Endometrial microvascular endothelial cells (primary cell): ENCODE results near the gene SBNO1. TPM values are rescaled to one million over a fixed set of nuclear protein-coding genes. Genes with fewer than 3 reads are reported as not detected.
"Not testable (repeated sequence)": the region's sequence is repeated elsewhere in the genome, so short reads cannot be mapped to it uniquely, and the experiment has no call there.

Source experiments
- in situ Hi-C: cut with HindIII; loops from 2 replicates; pipeline ENCODE4 v1.10.0; 2017; ENCODE audit warnings: low sequenced_read_pairs, low pct_unique_long_range_greater_than_20kb; ENCODE audit errors: inconsistent ontology term
- total RNA-seq: library from RNA; depleted of rRNA; stranded (reverse); fragments of >200 nt; gene quantifications from one replicate; pipeline ENCODE4 v1.2.3, GENCODE V29; 2015; ENCODE audit errors: inconsistent ontology term

SBNO1 gene
- total RNA-seq, 1 donor from 2014 or later: 22.2 TPM

DNA sequence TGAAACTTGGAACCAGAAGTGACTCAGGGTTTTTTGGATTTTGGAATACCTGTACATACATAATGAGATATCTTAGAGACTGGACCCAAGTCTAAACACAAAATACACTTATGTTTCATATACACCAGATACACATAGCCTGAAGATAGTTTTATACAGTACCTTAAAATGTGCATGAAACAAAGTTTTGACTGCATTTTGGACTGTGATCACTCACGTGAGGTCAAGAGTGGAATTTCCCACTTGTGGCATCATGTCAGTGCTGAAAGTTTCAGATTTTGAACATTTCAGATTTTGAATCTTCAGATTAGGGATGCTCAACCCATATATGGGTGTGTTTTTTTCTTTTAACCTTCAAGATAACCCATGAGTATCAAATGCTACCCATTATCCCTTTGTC lies 6.6 kb downstream of the SBNO1 start:
- in situ Hi-C loops: no loop called here

- in situ Hi-C loops: no loop called here
These were observed 8.4 kb downstream of the SBNO1 start for GRCh38 chr12:123356159-123356670.

GRCh38 chr12:123354600-123354999 lies 10.0 kb downstream of the SBNO1 start:
- in situ Hi-C loops: no loop called here

GRCh38 chr12:123351349-123351748 lies 13.3 kb downstream of the SBNO1 start:
- in situ Hi-C loops: no loop called here

GRCh38 chr12:123346946-123347345 lies 17.7 kb downstream of the SBNO1 start:
- in situ Hi-C loops: no loop called here

GRCh38 chr12:123344086-123344485 lies 20.6 kb downstream of the SBNO1 start:
- in situ Hi-C loops: no loop called here

DNA sequence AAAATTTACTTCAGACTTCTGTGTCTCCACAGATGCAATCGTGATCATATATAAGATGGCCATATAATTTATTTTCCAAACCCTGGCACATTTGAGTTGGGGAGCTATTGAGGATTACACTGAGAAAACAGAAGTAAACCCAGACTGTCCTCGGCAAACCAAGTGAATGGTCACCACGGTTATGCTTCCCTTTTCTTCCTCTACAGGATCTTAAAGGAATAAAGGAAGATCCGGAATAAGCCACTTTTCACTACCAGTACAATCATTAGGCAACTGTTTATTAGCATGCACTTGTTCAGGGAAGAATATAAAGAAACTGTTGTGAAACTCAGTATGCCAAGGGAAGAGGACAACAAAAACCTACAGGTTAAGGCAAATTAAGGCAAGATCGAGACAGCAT lies 27.6 kb downstream of the SBNO1 start:
- in situ Hi-C loops: no loop called here

GRCh38 chr12:123336530-123336929 lies 28.1 kb downstream of the SBNO1 start:
- in situ Hi-C loops: no loop called here

DNA sequence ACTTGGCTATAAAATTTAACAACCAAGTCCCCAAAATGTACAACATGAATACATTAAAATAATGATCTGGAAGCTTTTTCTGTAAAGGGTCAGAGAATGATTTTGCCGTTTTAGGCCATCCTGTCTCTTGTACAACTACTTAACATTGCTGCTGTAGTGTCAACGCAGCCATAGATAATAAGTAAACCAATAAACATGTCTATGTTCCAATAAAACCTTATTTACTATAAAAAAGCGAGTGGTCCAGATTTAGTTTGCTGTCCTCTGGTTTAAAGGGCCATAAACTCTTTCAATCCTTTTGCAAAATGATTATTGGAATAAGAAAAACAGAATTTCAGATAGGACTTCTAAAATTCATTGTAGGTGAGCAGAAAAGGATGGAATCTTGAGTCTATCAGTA lies 29.2 kb downstream of the SBNO1 start:
- in situ Hi-C loops: no loop called here

DNA sequence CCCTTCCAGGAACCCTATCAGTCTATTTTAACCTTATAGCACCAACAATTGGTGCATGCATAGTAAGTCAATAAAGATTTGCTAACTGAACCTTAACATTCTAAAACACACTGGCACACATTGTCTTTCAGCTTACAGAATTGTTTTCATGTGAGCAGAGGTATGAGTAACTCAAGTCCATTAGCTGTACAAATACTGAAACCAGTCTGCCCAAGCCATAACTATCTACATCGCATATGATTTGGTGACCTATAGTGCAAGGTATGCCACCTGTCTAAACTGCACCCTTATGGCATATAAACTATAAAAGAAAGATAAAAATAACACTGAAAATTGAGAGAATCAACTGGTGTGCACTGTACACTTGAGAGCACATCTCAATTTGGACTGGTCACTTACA lies 34.8 kb downstream of the SBNO1 start:
- in situ Hi-C loops: no loop called here

DNA sequence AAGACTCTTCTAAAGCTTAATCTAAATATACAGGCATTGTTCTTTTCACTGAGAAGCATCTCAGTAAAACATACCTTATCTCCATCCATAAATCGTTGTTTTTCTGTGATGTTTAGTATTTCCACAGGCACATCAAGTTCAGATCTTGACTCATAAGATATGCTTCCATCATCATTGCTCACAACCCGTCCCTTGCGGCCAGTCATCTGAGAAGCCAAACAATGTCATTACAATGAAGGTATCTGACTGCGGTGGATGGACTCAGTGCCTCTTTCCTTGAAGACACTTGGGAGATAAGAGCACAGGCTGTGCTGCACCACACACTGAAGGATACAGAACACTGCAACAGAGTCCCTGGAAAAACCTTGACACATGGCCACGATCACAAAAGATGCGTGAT lies 44.8 kb downstream of the SBNO1 start:
- in situ Hi-C loops: no loop called here

DNA sequence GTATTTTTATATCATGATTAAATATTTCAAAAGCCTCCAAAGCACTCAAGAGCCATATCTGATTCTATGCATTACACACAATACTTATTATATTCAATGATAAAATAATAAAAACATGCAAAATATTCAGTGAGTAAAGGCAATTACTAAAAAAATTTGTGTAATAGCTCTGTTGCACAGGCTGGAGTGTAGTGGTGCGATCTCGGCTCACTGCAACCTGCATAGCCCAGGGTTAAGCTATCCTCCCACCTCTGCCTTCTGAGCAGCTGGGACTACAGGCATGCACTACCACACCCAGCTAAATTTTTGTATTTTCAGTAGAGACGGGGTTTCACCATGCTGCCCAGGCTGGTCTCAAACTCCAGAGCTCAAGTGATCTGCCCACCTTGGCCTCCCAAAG lies 45.4 kb downstream of the SBNO1 start:
- in situ Hi-C loops: no loop called here

- in situ Hi-C loops: not testable (repeated sequence)
These were observed 51.6 kb downstream of the SBNO1 start for GRCh38 chr12:123313046-123313445.

DNA sequence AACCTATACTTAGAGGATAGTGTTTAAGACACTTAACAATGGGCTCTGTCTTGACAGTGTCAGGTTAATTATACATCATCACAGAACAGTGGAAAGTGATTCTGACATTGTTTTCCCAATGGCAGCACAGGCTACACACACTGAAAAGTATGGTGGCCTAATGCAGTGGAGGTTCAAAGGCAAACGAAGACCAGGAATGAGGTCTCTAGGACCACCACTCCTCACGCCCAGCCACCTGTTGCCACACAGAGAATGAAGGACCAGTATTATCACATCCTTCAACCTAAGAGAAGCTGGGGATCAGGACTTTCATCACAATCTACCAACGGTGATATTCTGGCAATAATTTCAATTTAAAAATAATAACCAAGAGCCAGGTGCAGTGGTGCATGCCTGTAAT lies 58.4 kb downstream of the SBNO1 start:
- in situ Hi-C loops: no loop called here

GRCh38 chr12:123305136-123305535 lies 59.5 kb downstream of the SBNO1 start:
- in situ Hi-C loops: no loop called here

DNA sequence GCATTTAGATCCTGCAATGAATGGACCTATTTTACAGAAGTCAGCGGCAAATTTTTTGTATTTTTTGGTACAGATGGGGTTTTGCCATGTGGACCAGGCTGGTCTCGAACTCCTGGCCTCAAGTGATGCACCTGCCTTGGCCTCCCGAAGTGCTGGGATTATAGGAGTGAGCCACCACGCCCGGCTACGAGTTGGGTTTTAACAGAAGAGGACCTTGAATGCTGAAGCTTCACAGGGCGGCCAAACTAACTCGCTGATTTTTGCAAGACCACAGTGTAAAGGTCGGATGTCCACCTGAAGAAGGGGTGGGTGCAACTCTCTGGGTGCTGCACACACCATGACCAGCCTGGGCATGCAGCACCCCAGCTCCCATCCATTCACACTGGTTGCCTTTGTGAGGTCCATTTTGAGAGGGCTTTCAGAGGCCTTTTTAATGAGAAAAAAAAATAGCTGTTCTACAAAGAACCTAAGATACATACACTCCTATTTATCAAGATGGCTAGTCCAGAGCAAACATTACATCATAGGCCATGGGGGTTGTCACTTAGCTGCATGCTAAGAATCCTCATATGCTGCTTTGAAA lies 71.4 kb downstream of the SBNO1 start:
- in situ Hi-C loops: no loop called here

DNA sequence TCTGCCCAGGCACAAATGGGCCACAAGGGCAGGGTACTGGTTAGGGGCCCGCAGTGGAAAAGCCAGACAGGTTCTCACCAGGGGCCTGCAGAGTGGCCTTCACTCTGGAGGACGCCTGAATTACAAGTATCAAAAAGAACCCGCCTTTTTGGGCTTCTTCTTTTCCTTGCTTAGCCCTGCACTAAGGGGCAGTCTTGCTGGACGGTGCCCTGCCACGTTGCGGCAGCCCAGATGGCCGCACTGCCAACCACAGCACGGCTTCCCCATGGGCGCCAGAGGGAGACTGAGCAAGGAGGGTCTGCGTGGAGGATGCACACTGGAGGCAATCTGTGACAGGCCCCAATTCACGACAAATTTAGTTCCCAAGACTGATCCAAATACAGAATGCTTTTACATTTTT lies 74.7 kb downstream of the SBNO1 start:
- in situ Hi-C loops: no loop called here

- in situ Hi-C loops: no loop called here
These were observed 75.8 kb downstream of the SBNO1 start for GRCh38 chr12:123288751-123289346.

- in situ Hi-C loops: no loop called here
These were observed 77.8 kb downstream of the SBNO1 start for GRCh38 chr12:123286652-123287373.

DNA sequence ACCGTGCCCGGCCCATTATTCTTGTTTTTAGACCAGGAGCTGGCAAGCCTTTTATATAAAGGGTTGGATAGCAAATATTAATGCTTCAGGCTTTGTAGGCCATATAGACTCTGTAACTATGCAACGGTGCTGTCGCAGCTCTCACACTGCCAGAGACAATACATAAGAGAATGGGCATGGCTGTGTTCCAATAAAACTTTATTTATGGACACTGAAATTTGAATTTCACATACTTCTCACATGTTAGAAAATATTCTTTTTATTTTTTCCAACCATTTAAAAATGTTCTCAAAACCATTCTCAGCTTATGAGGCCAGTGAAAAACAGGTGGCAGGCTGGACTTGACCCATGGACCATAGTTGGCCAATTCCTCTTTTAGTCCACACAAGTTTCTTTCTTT lies 80.0 kb downstream of the SBNO1 start:
- in situ Hi-C loops: no loop called here
